Measurements from ENCODE around the gene NTF4.
"Not testable (repeated sequence)": the region's sequence is repeated elsewhere in the genome, so short reads cannot be mapped to it uniquely, and the experiment has no call there.

NTF4 gene

DNA sequence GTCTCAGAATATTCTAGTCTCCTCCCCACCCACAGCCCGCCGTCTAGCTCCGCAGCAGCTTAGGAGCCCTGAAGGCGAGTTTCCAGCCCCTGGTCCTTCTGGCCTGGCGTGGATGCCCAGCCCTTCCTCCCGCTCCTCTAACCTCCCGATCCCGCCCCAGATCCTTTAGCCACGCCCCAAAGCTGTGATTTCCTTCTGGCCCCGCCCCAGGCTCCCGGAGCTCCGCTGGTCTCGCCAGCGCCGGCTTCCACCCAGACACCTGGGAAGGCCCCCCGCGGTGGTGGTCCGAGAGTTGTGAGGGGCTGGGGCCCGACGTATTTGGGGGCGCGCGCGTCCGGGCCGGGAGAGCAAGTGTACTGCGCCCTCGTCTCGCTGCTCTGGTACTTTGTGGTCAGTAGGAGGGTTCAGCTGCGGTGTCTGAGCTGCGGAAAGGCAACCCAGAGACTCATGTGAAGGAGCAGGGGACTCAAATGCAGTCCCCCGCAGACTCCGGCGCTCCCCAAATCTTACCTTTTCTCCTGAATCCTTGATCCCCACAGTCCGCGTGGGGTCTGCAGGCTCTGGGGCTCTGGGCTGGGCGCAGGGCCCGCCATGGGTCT lies 6.9 kb downstream of the NTF4 start, which contains the start of gene CGB7:
Gene CGB7 (minus strand): TSS at position 114 of the 599 bp plus-strand sequence. CDS start 2,374 bp downstream, outside the sequence.
- TF ChIP-seq TAF1 (IDR thresholded peaks at IDR 0.05; ENCODE audit: borderline replicate concordance, insufficient read depth, low read length) (no peak), POLR2AphosphoS5 (IDR thresholded peaks at IDR 0.05; ENCODE audit: low read depth, low read length) (no peak), FOXP2 (optimal IDR thresholded peaks at IDR 0.05; ENCODE audit: borderline replicate concordance, extremely low read depth, extremely low read length, insufficient read depth) (no peak), SIN3A (IDR thresholded peaks at IDR 0.05; ENCODE audit: borderline replicate concordance, insufficient read depth, low read length) (no peak)
- TF ChIP-seq, protein P1, sequence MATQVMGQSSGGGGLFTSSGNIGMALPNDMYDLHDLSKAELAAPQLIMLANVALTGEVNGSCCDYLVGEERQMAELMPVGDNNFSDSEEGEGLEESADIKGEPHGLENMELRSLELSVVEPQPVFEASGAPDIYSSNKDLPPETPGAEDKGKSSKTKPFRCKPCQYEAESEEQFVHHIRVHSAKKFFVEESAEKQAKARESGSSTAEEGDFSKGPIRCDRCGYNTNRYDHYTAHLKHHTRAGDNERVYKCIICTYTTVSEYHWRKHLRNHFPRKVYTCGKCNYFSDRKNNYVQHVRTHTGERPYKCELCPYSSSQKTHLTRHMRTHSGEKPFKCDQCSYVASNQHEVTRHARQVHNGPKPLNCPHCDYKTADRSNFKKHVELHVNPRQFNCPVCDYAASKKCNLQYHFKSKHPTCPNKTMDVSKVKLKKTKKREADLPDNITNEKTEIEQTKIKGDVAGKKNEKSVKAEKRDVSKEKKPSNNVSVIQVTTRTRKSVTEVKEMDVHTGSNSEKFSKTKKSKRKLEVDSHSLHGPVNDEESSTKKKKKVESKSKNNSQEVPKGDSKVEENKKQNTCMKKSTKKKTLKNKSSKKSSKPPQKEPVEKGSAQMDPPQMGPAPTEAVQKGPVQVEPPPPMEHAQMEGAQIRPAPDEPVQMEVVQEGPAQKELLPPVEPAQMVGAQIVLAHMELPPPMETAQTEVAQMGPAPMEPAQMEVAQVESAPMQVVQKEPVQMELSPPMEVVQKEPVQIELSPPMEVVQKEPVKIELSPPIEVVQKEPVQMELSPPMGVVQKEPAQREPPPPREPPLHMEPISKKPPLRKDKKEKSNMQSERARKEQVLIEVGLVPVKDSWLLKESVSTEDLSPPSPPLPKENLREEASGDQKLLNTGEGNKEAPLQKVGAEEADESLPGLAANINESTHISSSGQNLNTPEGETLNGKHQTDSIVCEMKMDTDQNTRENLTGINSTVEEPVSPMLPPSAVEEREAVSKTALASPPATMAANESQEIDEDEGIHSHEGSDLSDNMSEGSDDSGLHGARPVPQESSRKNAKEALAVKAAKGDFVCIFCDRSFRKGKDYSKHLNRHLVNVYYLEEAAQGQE (IDR thresholded peaks at IDR 0.05; ENCODE audit: insufficient read depth in 1 of 2, low read depth in 2 of 2, low read length in 2 of 2): no peak

DNA sequence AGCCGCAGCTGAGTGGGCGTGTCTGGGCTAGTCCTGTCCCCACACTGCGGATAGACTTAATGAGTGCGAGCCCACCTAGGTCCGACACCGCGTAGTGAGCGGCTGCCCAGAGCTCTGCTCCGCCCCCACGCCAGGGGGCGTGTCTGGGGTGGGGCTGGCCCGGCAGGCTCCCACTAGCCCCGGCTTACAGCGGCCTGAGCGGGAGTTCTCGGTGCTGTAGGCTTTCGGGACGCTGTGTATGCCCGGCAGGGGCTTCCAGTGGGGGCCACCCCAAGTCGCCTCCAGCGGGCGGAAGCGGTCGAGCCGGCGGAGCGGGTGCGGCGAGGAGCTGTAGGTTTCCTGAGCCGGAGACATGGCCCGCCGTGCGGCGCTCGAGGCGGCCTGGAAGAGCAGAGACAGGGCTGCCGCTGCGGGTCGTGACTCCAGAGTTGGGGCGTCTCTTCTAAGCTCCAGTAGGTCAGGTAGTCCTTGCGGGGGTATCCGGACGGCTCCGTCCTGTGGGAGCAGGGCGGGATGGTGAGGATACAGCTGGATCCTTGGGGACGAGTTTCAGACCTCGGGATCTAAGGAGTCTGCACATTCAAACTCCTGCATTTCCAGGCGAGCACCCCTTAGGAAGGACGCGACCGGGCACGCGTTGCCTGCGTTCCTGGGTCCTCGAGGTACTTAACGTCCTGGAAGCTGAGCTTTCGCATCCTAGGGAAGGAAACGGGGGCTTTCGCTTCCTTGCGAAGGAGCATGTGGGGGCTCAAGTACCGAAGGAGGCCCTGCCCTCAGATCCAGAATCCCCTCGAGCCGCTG lies 8.3 kb downstream of the NTF4 start:
- TF ChIP-seq POLR2AphosphoS5 (IDR thresholded peaks at IDR 0.05; ENCODE audit: low read depth, low read length) (no peak), TAF1 (IDR thresholded peaks at IDR 0.05; ENCODE audit: borderline replicate concordance, insufficient read depth, low read length) (no peak), SIN3A (IDR thresholded peaks at IDR 0.05; ENCODE audit: borderline replicate concordance, insufficient read depth, low read length) (no peak), FOXP2 (optimal IDR thresholded peaks at IDR 0.05; ENCODE audit: borderline replicate concordance, extremely low read depth, extremely low read length, insufficient read depth) (peak; percentile 24)
- TF ChIP-seq, protein P1 (IDR thresholded peaks at IDR 0.05; ENCODE audit: insufficient read depth in 1 of 2, low read depth in 2 of 2, low read length in 2 of 2): no peak

DNA sequence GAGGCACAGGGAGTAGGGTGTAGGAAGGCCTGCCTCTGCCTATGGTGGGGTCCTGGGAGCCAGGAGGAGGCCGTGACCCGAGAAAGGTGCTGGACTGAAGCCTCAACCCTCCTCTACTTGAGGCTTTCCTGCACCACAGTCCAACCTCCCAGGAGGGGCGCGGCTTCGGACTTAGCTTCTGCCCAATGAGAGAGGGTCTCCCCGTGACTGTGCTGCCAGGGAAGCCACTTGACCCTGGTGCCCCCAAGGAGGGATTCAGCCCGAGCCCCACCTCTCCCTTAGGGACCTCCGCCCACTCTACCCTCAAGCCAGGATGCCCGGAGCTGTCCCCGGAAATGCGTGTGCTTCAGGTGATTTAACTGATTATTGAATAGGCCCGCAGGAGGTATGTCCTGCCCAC lies 15.6 kb downstream of the NTF4 start, which contains the start of gene CGB8:
Gene CGB8 (minus strand): TSS at position 101 of the 400 bp plus-strand sequence. CDS start 372 bp downstream, outside the sequence.
- TF ChIP-seq SIN3A (IDR thresholded peaks at IDR 0.05; ENCODE audit: borderline replicate concordance, insufficient read depth, low read length); FOXP2 (optimal IDR thresholded peaks at IDR 0.05; ENCODE audit: borderline replicate concordance, extremely low read depth, extremely low read length, insufficient read depth); TAF1 (IDR thresholded peaks at IDR 0.05; ENCODE audit: borderline replicate concordance, insufficient read depth, low read length): not testable (repeated sequence)

DNA sequence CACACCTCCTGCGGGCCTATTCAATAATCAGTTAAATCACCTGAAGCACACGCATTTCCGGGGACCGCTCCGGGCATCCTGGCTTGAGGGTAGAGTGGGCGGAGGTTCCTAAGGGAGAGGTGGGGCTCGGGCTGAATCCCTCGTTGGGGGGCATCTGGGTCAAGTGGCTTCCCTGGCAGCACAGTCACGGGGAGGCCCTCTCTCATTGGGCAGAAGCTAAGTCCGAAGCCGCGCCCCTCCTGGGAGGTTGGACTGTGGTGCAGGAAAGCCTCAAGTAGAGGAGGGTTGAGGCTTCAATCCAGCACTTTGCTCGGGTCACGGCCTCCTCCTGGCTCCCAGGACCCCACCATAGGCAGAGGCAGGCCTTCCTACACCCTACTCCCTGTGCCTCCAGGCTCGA lies 21.1 kb downstream of the NTF4 start, which contains the start of gene CGB5:
Gene CGB5 (plus strand): TSS at position 301 of the 400 bp plus-strand sequence. CDS start 362 bp downstream, outside the sequence.
- not testable (repeated sequence) for TF ChIP-seq TAF1 (IDR thresholded peaks at IDR 0.05; ENCODE audit: borderline replicate concordance, insufficient read depth, low read length); POLR2AphosphoS5 (IDR thresholded peaks at IDR 0.05; ENCODE audit: low read depth, low read length)
- TF ChIP-seq, protein P1 (IDR thresholded peaks at IDR 0.05; ENCODE audit: insufficient read depth in 1 of 2, low read depth in 2 of 2, low read length in 2 of 2): not testable (repeated sequence)

DNA sequence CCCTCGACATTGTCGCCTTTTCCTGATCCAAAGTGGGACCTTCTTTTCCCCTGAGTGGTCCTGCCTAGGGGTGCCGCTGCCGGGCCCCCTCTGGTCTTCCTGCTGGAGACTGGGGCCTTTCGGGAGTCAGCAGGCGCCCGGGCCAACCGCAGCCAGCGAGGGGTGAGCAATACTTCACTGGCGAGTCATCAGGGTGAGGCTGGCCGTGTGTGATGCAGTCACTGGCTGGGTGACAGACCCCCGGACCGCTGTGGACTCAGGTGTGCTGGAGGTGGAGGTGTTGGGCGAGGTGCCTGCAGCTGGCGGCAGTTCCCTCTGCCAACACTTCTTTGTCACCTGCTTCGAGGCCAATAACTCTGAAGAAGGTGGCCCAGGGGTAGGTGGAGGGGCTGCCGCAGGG lies 22.4 kb downstream of the NTF4 start:
- TF ChIP-seq TAF1 (IDR thresholded peaks at IDR 0.05; ENCODE audit: borderline replicate concordance, insufficient read depth, low read length): no peak
- TF ChIP-seq SIN3A (IDR thresholded peaks at IDR 0.05; ENCODE audit: borderline replicate concordance, insufficient read depth, low read length): no peak
- no peak for TF ChIP-seq POLR2AphosphoS5 (IDR thresholded peaks at IDR 0.05; ENCODE audit: low read depth, low read length)
- TF ChIP-seq, protein P1 (IDR thresholded peaks at IDR 0.05; ENCODE audit: insufficient read depth in 1 of 2, low read depth in 2 of 2, low read length in 2 of 2): no peak
- no peak for TF ChIP-seq FOXP2 (optimal IDR thresholded peaks at IDR 0.05; ENCODE audit: borderline replicate concordance, extremely low read depth, extremely low read length, insufficient read depth)

Measured in PFSK-1 (cell line).